ENCODE data around the gene NMNAT1. TPM values are rescaled to one million over a fixed set of nuclear protein-coding genes. Genes with fewer than 3 reads are reported as not detected.

NMNAT1 gene
- total RNA-seq, 6 experiments from 2014 or later, result 12.9 to 16.0 (median 14.8) TPM

- peaks cover 12% of the 10 kb centered on the region for H3K36me3 Mint-ChIP-seq (ENCODE audit: low read depth)
- H3K9me3 Mint-ChIP-seq, result no peaks in the 10 kb centered on the region
- H3K4me3 Mint-ChIP-seq, result no peak overlapping the region
- peaks cover 3% of the 10 kb centered on the region; the same call in 1 of the 2 replicates for H3K27me3 Mint-ChIP-seq (ENCODE audit: insufficient read depth)
- no peak for DNase-seq
- no peak for TF ChIP-seq CTCF (IDR thresholded peaks at IDR 0.05)
- no peak overlapping the region for H3K27ac Mint-ChIP-seq
- H3K4me1 Mint-ChIP-seq (ENCODE audit: low read depth), result peaks cover 57% of the 10 kb centered on the region
Observed at GRCh38 chr1:9907441-9907840, 35.8 kb upstream of the NMNAT1 start.

GRCh38 chr1:9908871-9909233 lies 34.4 kb upstream of the NMNAT1 start:
- Mint-ChIP-seq H3K4me1 (ENCODE audit: low read depth) (peaks cover 55% of the 10 kb centered on the region), H3K27me3 (ENCODE audit: insufficient read depth) (peaks cover 3% of the 10 kb centered on the region; the same call in 1 of the 2 replicates)

GRCh38 chr1:9909234-9910046 lies 33.8 kb upstream of the NMNAT1 start:
- H3K27ac Mint-ChIP-seq, result peak overlapping the region; percentile 79
- H3K36me3 Mint-ChIP-seq (ENCODE audit: low read depth), result peaks cover 12% of the 10 kb centered on the region
- H3K4me1 Mint-ChIP-seq (ENCODE audit: low read depth), result peaks cover 53% of the 10 kb centered on the region

More at GRCh38 chr1:9908871-9909233, 34.4 kb upstream of the NMNAT1 start:
- peak overlapping the region; percentile 79 for H3K27ac Mint-ChIP-seq
- no peak for TF ChIP-seq CTCF (IDR thresholded peaks at IDR 0.05)
- DNase-seq, result no peak
- H3K4me3 Mint-ChIP-seq, result peak overlapping the region; percentile 95
- H3K9me3 Mint-ChIP-seq, result no peaks in the 10 kb centered on the region
- peaks cover 12% of the 10 kb centered on the region for H3K36me3 Mint-ChIP-seq (ENCODE audit: low read depth)

GRCh38 chr1:9910076-9910422 lies 33.2 kb upstream of the NMNAT1 start, which contains the start of gene CTNNBIP1:
Gene CTNNBIP1, minus strand, starts transcription at chr1:9910269. Its CDS starts 38,205 bp downstream, at chr1:9872064.
- no peak for DNase-seq
- peak within 1 kb of the TSS; percentile 96 for H3K27ac Mint-ChIP-seq
- H3K4me1 Mint-ChIP-seq (ENCODE audit: low read depth), result peaks cover 49% of the 10 kb centered on the region
- peaks cover 3% of the 10 kb centered on the region; the same call in 1 of the 2 replicates for H3K27me3 Mint-ChIP-seq (ENCODE audit: insufficient read depth)
- H3K36me3 Mint-ChIP-seq (ENCODE audit: low read depth), result peaks cover 12% of the 10 kb centered on the region
- TF ChIP-seq CTCF (IDR thresholded peaks at IDR 0.05), result no peak
- peak within 1 kb of the TSS; percentile 98 for H3K4me3 Mint-ChIP-seq
- H3K9me3 Mint-ChIP-seq, result no peaks in the 10 kb centered on the region

More at GRCh38 chr1:9909234-9910046, 33.8 kb upstream of the NMNAT1 start:
- Mint-ChIP-seq H3K9me3 (no peaks in the 10 kb centered on the region), H3K4me3 (peak overlapping the region; percentile 95), H3K27me3 (ENCODE audit: insufficient read depth) (peaks cover 3% of the 10 kb centered on the region; the same call in 1 of the 2 replicates)
- TF ChIP-seq CTCF (IDR thresholded peaks at IDR 0.05), result no peak
- DNase-seq, result no peak

GRCh38 chr1:9910423-9911178 lies 32.7 kb upstream of the NMNAT1 start:
- peak overlapping the region; percentile 96 for H3K27ac Mint-ChIP-seq
- no peak for TF ChIP-seq CTCF (IDR thresholded peaks at IDR 0.05)
- DNase-seq, result peak; percentile 99
- H3K4me1 Mint-ChIP-seq (ENCODE audit: low read depth), result peaks cover 43% of the 10 kb centered on the region
- H3K27me3 Mint-ChIP-seq (ENCODE audit: insufficient read depth), result no peaks in the 10 kb centered on the region; the same call in 1 of the 2 replicates
- H3K36me3 Mint-ChIP-seq (ENCODE audit: low read depth), result peaks cover 12% of the 10 kb centered on the region
- H3K4me3 Mint-ChIP-seq, result peak overlapping the region; percentile 98
- no peaks in the 10 kb centered on the region for H3K9me3 Mint-ChIP-seq

All from HFFc6 (cell line).